HG03442 (cell line): ENCODE results near the gene SLC25A42.

Source experiments
- ATAC-seq: cut with Tn5 transposase; IDR thresholded peaks from one replicate; pipeline ENCODE4 v1.9.1; 2021; ENCODE audit warnings: mild to moderate bottlenecking, moderate library complexity; ENCODE audit not compliant: unreplicated experiment

The SLC25A42 gene

DNA sequence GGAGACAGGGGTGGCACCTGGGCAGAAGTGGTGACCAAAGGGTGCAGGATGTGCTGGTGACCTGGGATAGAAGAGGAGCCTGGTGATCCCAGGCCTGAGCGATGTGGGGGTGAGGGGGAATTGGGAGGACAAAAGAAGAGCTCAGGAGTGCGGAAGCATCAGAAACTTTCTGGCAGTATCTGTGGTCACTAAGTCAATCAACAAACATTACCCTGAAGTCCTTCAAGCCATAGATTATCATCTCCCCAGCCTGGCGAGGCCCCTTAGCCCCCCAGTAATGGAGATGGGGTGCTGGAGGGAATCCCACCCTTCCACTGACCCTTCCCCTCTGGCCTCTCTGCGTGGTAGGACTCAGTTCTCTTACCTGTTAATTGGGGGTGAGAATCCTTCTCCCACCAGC is 95.7 kb downstream of the SLC25A42 start:
- no peak for ATAC-seq

GRCh38 chr19:19160461-19161035 is 96.8 kb downstream of the SLC25A42 start:
- ATAC-seq, result no peak

DNA sequence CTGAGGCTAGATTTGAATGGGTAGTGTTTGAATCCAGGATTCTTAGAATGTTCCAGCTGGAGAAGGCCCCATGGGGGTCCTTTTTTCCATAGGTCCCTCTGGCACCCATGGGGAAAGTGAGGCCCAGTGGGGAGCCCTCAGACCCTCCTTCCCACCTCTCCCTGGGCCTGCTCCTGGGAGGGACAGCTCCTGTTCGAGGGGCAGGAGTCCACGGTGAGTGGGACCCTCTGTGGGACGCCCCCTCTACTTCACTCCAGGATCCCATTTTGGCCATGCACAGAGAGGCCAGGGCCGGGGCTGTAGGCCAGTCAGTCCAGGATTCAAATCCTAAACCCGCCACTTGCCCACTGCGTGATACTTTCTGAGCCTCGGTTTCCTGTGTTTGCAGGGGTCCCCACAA is 98.7 kb downstream of the SLC25A42 start:
- ATAC-seq, result no peak
